SK-N-SH treated with all-trans-retinoic acid at 6 μM for 48 hours (cell line): ENCODE results near the gene CA5A.

ENCODE experiments used
- BACH2 ChIP-seq: fragments of 250-450 bp; sonication (Bioruptor Pico); IDR thresholded peaks from 2 replicates; pipeline ENCODE4 v1.9.0; 2021; ENCODE audit warnings: mild to moderate bottlenecking, borderline replicate concordance
- CSDC2 ChIP-seq: fragments of 250-450 bp; sonication (Bioruptor Pico); IDR thresholded peaks from 2 replicates; pipeline ENCODE4 v1.5.0; 2020; ENCODE audit warnings: mild to moderate bottlenecking, moderate library complexity
- GLIS3 ChIP-seq: fragments of 250-450 bp; sonication (Bioruptor Pico); IDR thresholded peaks from 2 replicates; pipeline ENCODE4 v1.5.0; 2020; ENCODE audit warnings: mild to moderate bottlenecking, moderate library complexity
- RARB ChIP-seq: fragments of 250-450 bp; sonication (Bioruptor Pico); IDR thresholded peaks from 2 replicates; pipeline ENCODE4 v1.8.0; 2021; ENCODE audit warnings: mild to moderate bottlenecking, moderate library complexity
- SNAI2 ChIP-seq: fragments of 250-450 bp; sonication (Bioruptor Pico); IDR thresholded peaks from 2 replicates; pipeline ENCODE4 v1.5.0; 2020; ENCODE audit warnings: mild to moderate bottlenecking, moderate library complexity
- TOX ChIP-seq: fragments of 250-450 bp; sonication (Bioruptor Pico); IDR thresholded peaks from 2 replicates; pipeline ENCODE4 v1.8.0; 2021; ENCODE audit warnings: mild to moderate bottlenecking, moderate library complexity, borderline replicate concordance
- ZFP3 ChIP-seq: fragments of 250-450 bp; sonication (Bioruptor Pico); IDR thresholded peaks from 2 replicates; pipeline ENCODE4 v1.5.0; 2020; ENCODE audit warnings: mild to moderate bottlenecking, moderate library complexity
- ZFP30 ChIP-seq: fragments of 450-650 bp; formaldehyde crosslinking; IDR thresholded peaks from 2 replicates; pipeline ENCODE4 v1.5.0; 2022; ENCODE audit warnings: mild to moderate bottlenecking, moderate library complexity
- ZNF565 ChIP-seq: fragments of 450-650 bp; formaldehyde crosslinking; conservative IDR thresholded peaks from 2 replicates; pipeline ENCODE4 v1.5.0; 2020; ENCODE audit warnings: low read depth, mild to moderate bottlenecking, moderate library complexity
- TF ChIP-seq, protein P1 (sequence below): fragments of 250-450 bp; sonication (Bioruptor Pico); IDR thresholded peaks from 2 replicates; pipeline ENCODE4 v1.8.0; 2020; ENCODE audit warnings: mild to moderate bottlenecking, moderate library complexity, borderline replicate concordance

DNA sequence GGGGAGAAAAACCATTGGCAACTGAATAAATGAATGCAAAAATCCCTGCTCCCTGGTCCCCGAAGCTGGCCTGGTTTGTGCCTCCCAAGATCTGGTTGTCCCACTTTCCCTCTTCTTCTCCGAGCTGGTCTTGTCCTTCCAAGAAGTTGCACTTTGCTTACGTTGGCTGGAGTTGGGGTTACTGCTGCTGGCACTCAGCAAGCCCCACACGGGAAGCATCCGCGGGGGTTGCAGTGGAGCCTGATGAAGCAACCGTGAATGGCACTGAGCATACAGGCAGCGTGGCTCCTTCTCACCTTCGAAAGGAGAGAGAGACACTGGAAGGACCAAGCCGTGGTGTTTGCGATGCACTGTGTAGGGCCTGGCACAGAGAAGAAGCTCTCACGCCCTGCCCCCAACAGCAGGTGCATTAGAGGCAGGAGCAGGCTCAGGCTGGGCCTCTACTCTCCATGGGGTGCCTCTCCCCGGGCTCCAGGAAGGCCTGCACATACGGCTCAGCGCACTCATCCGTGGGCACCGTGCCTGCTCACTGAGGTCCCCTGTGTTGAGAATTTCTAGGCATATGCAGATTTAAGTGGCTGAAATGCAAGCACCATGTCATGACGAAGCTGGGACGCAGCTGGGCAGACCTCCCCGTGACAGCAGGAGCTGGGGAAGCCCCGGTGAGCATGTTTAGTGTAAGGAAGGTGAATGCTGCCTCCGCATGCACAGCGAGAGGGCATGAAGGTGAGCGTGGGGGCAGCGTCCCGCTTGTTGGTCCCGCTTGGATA is 12.1 kb downstream of the CA5A start:
- TF ChIP-seq RARB (CRISPR knock-in tag), result no peak
- TF ChIP-seq TOX (CRISPR knock-in tag), result no peak
- no peak for TF ChIP-seq CSDC2 (CRISPR knock-in tag)
- TF ChIP-seq, protein P1, sequence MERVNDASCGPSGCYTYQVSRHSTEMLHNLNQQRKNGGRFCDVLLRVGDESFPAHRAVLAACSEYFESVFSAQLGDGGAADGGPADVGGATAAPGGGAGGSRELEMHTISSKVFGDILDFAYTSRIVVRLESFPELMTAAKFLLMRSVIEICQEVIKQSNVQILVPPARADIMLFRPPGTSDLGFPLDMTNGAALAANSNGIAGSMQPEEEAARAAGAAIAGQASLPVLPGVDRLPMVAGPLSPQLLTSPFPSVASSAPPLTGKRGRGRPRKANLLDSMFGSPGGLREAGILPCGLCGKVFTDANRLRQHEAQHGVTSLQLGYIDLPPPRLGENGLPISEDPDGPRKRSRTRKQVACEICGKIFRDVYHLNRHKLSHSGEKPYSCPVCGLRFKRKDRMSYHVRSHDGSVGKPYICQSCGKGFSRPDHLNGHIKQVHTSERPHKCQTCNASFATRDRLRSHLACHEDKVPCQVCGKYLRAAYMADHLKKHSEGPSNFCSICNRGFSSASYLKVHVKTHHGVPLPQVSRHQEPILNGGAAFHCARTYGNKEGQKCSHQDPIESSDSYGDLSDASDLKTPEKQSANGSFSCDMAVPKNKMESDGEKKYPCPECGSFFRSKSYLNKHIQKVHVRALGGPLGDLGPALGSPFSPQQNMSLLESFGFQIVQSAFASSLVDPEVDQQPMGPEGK (CRISPR knock-in tag), result no peak
- no peak for TF ChIP-seq ZFP3 (CRISPR knock-in tag)
- no peak for TF ChIP-seq GLIS3
- TF ChIP-seq SNAI2, result no peak
- no peak for TF ChIP-seq BACH2 (CRISPR knock-in tag)
- no peak for TF ChIP-seq ZFP30 (CRISPR knock-in tag)
- no peak for TF ChIP-seq ZNF565
